CD4-positive, alpha-beta T cell (primary cell): ENCODE data around the gene SCFD2. TPM values are rescaled to one million over a fixed set of nuclear protein-coding genes. Genes with fewer than 3 reads are reported as not detected.

ENCODE experiments used
- ATAC-seq: fragments of 200-7000 bp; cut with Tn5 transposase; one replicate; pipeline ENCODE4 v1.10.0; 2022; ENCODE audit warnings: mild to moderate bottlenecking; ENCODE audit not compliant: poor library complexity
- CTCF ChIA-PET: fragments of 350-600 bp; sonication (Branson Sonifier 250); formaldehyde crosslinking; loops from one replicate; lab custom pipeline; 2021; ENCODE audit warnings: antibody characterized with exemption, inconsistent platforms; lab: Charles Lee
- POLR2A ChIA-PET: fragments of 350-600 bp; sonication (Branson Sonifier 250); formaldehyde crosslinking; loops from one replicate; lab custom pipeline; 2021; ENCODE audit warnings: antibody characterized with exemption, inconsistent platforms; lab: Charles Lee
- DNase-seq, 14 experiments: peaks; one replicate each; pipeline ENCODE4 v3.0.0-alpha.2; 2013 to 2020; ENCODE audit warnings: mixed read lengths in 2 of 14
- H3K27ac ChIP-seq, 2 donors: one replicate each; pipeline versions ENCODE4 v1.5.1 to v1.7.0; 2013; ENCODE audit warnings: low read length in 2 of 2, low read depth in 1 of 2, mild to moderate bottlenecking in 1 of 2
- H3K27me3 ChIP-seq, 2 experiments: 1 replicate in 1 of 2; 2 replicates in 1 of 2; pipeline versions ENCODE4 v1.6.1 to v1.7.0; 2013; ENCODE audit warnings: low read length in 2 of 2, control low read depth in 1 of 2, mild to moderate bottlenecking in 1 of 2, moderate library complexity in 1 of 2; ENCODE audit not compliant: insufficient read depth in 2 of 2, control insufficient read depth in 1 of 2
- H3K36me3 ChIP-seq: one replicate; pipeline ENCODE4 v1.6.1; 2013; ENCODE audit warnings: low read length, control low read depth; ENCODE audit not compliant: insufficient read depth
- H3K4me1 ChIP-seq: one replicate; pipeline ENCODE4 v1.6.1; 2013; ENCODE audit warnings: low read length, control low read depth; ENCODE audit not compliant: insufficient read depth
- H3K4me3 ChIP-seq: one replicate; pipeline ENCODE4 v1.5.1; 2013; ENCODE audit warnings: mild to moderate bottlenecking, low read length, moderate library complexity
- H3K9me3 ChIP-seq, 2 experiments: 1 replicate in 1 of 2; 2 replicates in 1 of 2; pipeline versions ENCODE4 v1.6.1 to v1.7.0; 2013; ENCODE audit warnings: low read length in 2 of 2, mild to moderate bottlenecking in 2 of 2, control low read depth in 1 of 2, moderate library complexity in 1 of 2; ENCODE audit not compliant: control insufficient read depth in 1 of 2, insufficient read depth in 1 of 2
- H3K27ac Mint-ChIP-seq: one replicate; pipeline ENCODE4 v1.8.0; 2020; ENCODE audit warnings: mixed read lengths
- H3K27me3 Mint-ChIP-seq: one replicate; pipeline ENCODE4 v1.8.0; 2021; ENCODE audit warnings: mixed read lengths
- H3K36me3 Mint-ChIP-seq: one replicate; pipeline ENCODE4 v1.8.0; 2021; ENCODE audit warnings: low read depth, mixed read lengths
- H3K4me1 Mint-ChIP-seq: one replicate; pipeline ENCODE4 v1.8.0; 2021; ENCODE audit warnings: low read depth, mixed read lengths
- H3K4me3 Mint-ChIP-seq: one replicate; pipeline ENCODE4 v1.8.0; 2020; ENCODE audit warnings: mild to moderate bottlenecking, mixed read lengths
- H3K9me3 Mint-ChIP-seq: one replicate; pipeline ENCODE4 v1.8.0; 2020; ENCODE audit warnings: mixed read lengths
- intact Hi-C, 2 experiments: fragments of 100-400 bp; cut with DNase I in 1 of 2; cut with micrococcal nuclease in 1 of 2; formaldehyde crosslinking; loops; one replicate each; pipeline versions ENCODE4 v1.15.1 to v1.9.0; 2023 to 2025; cut with DNase I, micrococcal nuclease
- total RNA-seq, 174 experiments: library from RNA in 2 of 174; stranded (reverse) in 2 of 174; gene quantifications; one replicate each; pipeline ENCODE4 v1.2.3 and lab custom pipeline; 2021 to 2026
- TF ChIP-seq, protein P1 (sequence below): fragments of 200-600 bp; IDR thresholded peaks from one replicate; pipeline ENCODE4 v1.8.0; 2022; ENCODE audit warnings: antibody characterized with exemption, mild to moderate bottlenecking

Gene SCFD2
- total RNA-seq, 2 experiments from 2014 or later = 15.4 to 17.6 TPM

GRCh38 chr4:53361451-53361850 is 4.4 kb downstream of the SCFD2 start:
- Histone ChIP-seq H3K27ac (no peak overlapping the region), H3K27me3 (no peaks in the 10 kb centered on the region), H3K9me3 (no peaks in the 10 kb centered on the region), H3K4me3 (no peak overlapping the region), H3K36me3 (no peaks in the 10 kb centered on the region), H3K4me1 (peaks cover 32% of the 10 kb centered on the region)
- POLR2A ChIA-PET = no interaction called here
- ATAC-seq (no peak), DNase-seq (no peak)
- intact Hi-C loops = loop anchor here in 1 of 2 experiments (5.0 to 10.0 kb wide), 2 partner anchors 497 to 706 kb away; partner anchors contain the start of gene RASL11B
- CTCF ChIA-PET = no interaction called here
- TF ChIP-seq, protein P1, sequence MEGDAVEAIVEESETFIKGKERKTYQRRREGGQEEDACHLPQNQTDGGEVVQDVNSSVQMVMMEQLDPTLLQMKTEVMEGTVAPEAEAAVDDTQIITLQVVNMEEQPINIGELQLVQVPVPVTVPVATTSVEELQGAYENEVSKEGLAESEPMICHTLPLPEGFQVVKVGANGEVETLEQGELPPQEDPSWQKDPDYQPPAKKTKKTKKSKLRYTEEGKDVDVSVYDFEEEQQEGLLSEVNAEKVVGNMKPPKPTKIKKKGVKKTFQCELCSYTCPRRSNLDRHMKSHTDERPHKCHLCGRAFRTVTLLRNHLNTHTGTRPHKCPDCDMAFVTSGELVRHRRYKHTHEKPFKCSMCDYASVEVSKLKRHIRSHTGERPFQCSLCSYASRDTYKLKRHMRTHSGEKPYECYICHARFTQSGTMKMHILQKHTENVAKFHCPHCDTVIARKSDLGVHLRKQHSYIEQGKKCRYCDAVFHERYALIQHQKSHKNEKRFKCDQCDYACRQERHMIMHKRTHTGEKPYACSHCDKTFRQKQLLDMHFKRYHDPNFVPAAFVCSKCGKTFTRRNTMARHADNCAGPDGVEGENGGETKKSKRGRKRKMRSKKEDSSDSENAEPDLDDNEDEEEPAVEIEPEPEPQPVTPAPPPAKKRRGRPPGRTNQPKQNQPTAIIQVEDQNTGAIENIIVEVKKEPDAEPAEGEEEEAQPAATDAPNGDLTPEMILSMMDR = no peak
- Mint-ChIP-seq H3K9me3 (no peaks in the 10 kb centered on the region), H3K4me1 (peaks cover 67% of the 10 kb centered on the region), H3K36me3 (peaks cover 20% of the 10 kb centered on the region), H3K27me3 (no peaks in the 10 kb centered on the region), H3K27ac (peak overlapping the region; percentile 1), H3K4me3 (no peak overlapping the region)

DNA sequence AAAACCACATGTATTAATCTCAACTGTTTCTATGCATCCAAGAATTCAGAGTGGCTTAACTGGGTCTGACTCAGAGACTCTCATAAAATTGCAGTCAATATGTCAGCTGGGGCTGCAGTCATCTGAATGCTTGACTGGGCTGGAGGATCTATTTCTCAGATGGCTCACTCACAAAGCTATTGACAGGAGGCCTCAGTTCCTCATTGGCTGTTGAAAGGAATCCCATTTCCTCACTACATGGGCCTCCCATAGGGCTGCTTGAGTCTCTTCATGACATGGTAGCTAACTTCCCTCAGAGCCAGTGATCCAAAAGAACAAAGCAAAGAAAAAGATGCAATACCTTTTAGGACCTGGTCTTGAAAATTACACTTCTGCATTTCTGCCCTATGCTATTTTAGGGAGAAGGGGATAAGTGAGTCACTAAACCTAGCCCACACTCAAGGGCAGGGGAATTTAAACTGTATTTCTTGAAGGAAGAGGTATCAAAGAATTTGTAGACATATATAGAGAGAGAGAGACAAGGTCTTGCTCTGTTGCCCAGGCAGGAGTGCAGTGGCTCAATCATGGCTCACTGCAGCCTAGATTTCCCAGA is 9.8 kb downstream of the SCFD2 start:
- CTCF ChIA-PET = interaction anchor here (0.9 kb wide), 1 partner anchor 25 kb away, joined by 4 read pairs; no protein-coding TSS in a partner anchor
- no peak overlapping the region for H3K27ac Mint-ChIP-seq
- Histone ChIP-seq H3K27ac (no peak overlapping the region), H3K4me3 (no peak overlapping the region), H3K36me3 (peaks cover 9% of the 10 kb centered on the region), H3K4me1 (peaks cover 7% of the 10 kb centered on the region), H3K27me3 (no peaks in the 10 kb centered on the region), H3K9me3 (peaks cover 0 to 7% of the 10 kb centered on the region in 2 experiments)
- intact Hi-C loops = no loop called here
- TF ChIP-seq, protein P1 = no peak
- peaks cover 30% of the 10 kb centered on the region for H3K36me3 Mint-ChIP-seq
- DNase-seq = no peak
- H3K9me3 Mint-ChIP-seq = no peaks in the 10 kb centered on the region
- no peaks in the 10 kb centered on the region for H3K27me3 Mint-ChIP-seq
- peaks cover 23% of the 10 kb centered on the region for H3K4me1 Mint-ChIP-seq
- ATAC-seq = no peak
- POLR2A ChIA-PET = no interaction called here
- no peak overlapping the region for H3K4me3 Mint-ChIP-seq

GRCh38 chr4:53354012-53354722 is 11.7 kb downstream of the SCFD2 start:
- H3K9me3 ChIP-seq = peaks cover 0 to 7% of the 10 kb centered on the region in 2 experiments
- H3K36me3 Mint-ChIP-seq = peaks cover 43% of the 10 kb centered on the region
- ATAC-seq = no peak

More at GRCh38 chr4:53354012-53354722, 11.7 kb downstream of the SCFD2 start:
- Mint-ChIP-seq H3K4me3 (no peak overlapping the region), H3K27ac (no peak overlapping the region), H3K9me3 (no peaks in the 10 kb centered on the region), H3K27me3 (no peaks in the 10 kb centered on the region), H3K4me1 (peaks cover 14% of the 10 kb centered on the region)
- Histone ChIP-seq H3K27ac (no peak overlapping the region), H3K4me1 (no peaks in the 10 kb centered on the region), H3K4me3 (no peak overlapping the region), H3K27me3 (no peaks in the 10 kb centered on the region), H3K36me3 (peaks cover 15% of the 10 kb centered on the region)
- CTCF ChIA-PET = no interaction called here
- TF ChIP-seq, protein P1 = no peak
- DNase-seq = no peak
- POLR2A ChIA-PET = interaction anchor here (0.7 kb wide), 1 partner anchor 12 kb away, joined by 4 read pairs; the partner anchor contains the start of gene SCFD2
- intact Hi-C loops = loop anchor here in 1 of 2 experiments (5.0 kb wide), 1 partner anchor 38 kb away; no protein-coding TSS in a partner anchor
